ENCODE measurements around the gene MESP1. TPM values are rescaled to one million over a fixed set of nuclear protein-coding genes. Genes with fewer than 3 reads are reported as not detected.

Gene MESP1
- total and polyA plus RNA-seq, 2 of the 8 experiments (the other 6 are each of a cell fraction or from before 2014, with no cell fraction given), result 0.15 to 0.23 TPM

DNA sequence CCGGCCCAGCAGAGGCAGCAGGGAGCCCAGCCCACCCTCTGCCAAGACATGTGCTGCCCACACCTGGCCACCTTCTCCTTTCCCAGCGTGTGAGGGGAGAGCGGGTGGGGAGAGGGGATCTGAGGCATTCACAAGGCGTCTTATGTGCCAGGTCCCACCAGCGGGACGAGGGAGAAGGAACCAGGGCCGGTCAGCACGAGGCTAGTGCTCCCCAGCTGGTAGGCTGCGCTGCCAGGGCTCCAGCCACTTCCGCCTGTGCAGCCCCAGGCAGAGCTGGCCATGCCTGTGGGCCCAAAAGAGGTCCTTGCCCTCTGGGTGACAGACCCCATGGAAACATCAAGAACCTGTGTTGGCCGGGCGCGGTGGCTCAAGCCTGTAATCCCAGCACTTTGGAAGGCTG lies 5.9 kb downstream of the MESP1 start:
- Histone ChIP-seq H3K79me2 (ENCODE audit: control insufficient read depth in 1 of 2, insufficient read depth in 2 of 2, low read length in 2 of 2) (no peaks in the 10 kb centered on the region), H3K4me1 (replicated peaks in 1 of 4; ENCODE audit: control insufficient read depth in 3 of 4, insufficient read depth in 4 of 4, low read length in 3 of 4) (peaks cover 0 to 23% (median 17%) of the 10 kb centered on the region in 4 experiments; a peak in 6 of 7 replicates), H2BK20ac (ENCODE audit: low read length) (no peak overlapping the region), H3K4ac (replicated peaks; ENCODE audit: insufficient read length, low read depth, low read length) (no peak overlapping the region), H2AK5ac (ENCODE audit: low read depth, low read length) (no peak overlapping the region), H2BK12ac (ENCODE audit: low read depth, low read length) (no peak overlapping the region), H3K4me3 (ENCODE audit: extremely low read depth in 1 of 4, insufficient read depth in 2 of 4, low read depth in 3 of 4, low read length in 4 of 4) (no peak overlapping the region), H2AFZ (ENCODE audit: low read length) (no peak overlapping the region), H4K20me1 (replicated peaks in 1 of 2; ENCODE audit: control insufficient read depth in 1 of 2, insufficient read depth in 2 of 2, low read length in 2 of 2) (peaks cover 1 to 10% of the 10 kb centered on the region in 2 experiments), H4K8ac (ENCODE audit: extremely low read depth, insufficient read depth, low read length) (no peak overlapping the region), H2BK5ac (ENCODE audit: low read depth, low read length) (no peak overlapping the region), H3K23ac (ENCODE audit: insufficient read length) (no peak overlapping the region), H3K4me2 (ENCODE audit: insufficient read depth in 1 of 2, low read depth in 2 of 2, low read length in 2 of 2) (no peak overlapping the region), H3K27me3 (replicated peaks in 1 of 4; ENCODE audit: control insufficient read depth in 3 of 4, extremely low read depth in 1 of 4, insufficient read depth in 3 of 4, low read length in 3 of 4) (peaks cover 30 to 52% (median 50%) of the 10 kb centered on the region in 4 experiments), H3K18ac (ENCODE audit: extremely low read depth, low read length) (no peak overlapping the region), H3K36me3 (ENCODE audit: control insufficient read depth in 2 of 4, insufficient read depth in 4 of 4, low read length in 3 of 4) (no peaks in the 10 kb centered on the region), H2BK15ac (ENCODE audit: low read length) (no peak overlapping the region), H3K23me2 (ENCODE audit: low read depth, low read length) (peaks cover 22% of the 10 kb centered on the region; the same call in 1 of the 2 replicates), H3K9ac (replicated peaks in 1 of 4; ENCODE audit: extremely low read depth in 1 of 4, low read depth in 3 of 4, low read length in 3 of 4) (no peak overlapping the region), H4K91ac (replicated peaks; ENCODE audit: insufficient read length, low read length) (no peak overlapping the region), H2BK120ac (replicated peaks; ENCODE audit: low read depth, low read length) (no peak overlapping the region), H3K14ac (ENCODE audit: insufficient read length) (no peak overlapping the region), H4K5ac (ENCODE audit: insufficient read length, low read depth, low read length) (no peak overlapping the region), H3K79me1 (ENCODE audit: low read depth, low read length) (no peaks in the 10 kb centered on the region; the same call in none of the 2 replicates), H3K56ac (replicated peaks; ENCODE audit: insufficient read length, low read depth, low read length) (no peak overlapping the region), H3K27ac (ENCODE audit: low read depth, low read length) (no peak overlapping the region), H3K9me3 (ENCODE audit: insufficient read depth in 2 of 2, low read depth in 1 of 2, low read length in 1 of 2) (no peaks in the 10 kb centered on the region)
- ChIA-PET POLR2A (ENCODE audit: partially characterized antibody) (no interaction called here), CTCF (ENCODE audit: partially characterized antibody) (interaction anchor here (0.9 to 3.0 kb wide), 8 partner anchors 10 to 145 kb away, joined by 3 to 14 read pairs (median 4); no protein-coding TSS in a partner anchor)
- no peak for FAIRE-seq
- WGBS, 2 experiments (ENCODE audit: extremely low coverage in 1 of 2, insufficient coverage in 1 of 2, insufficient read length in 1 of 2, insufficient replicate concordance in 2 of 2, low coverage in 1 of 2, low lambda C conversion rate in 2 of 2, missing lambda C conversion rate in 1 of 2), result 72% methylated on average over 12 of the region's 13 CpGs; no CpG with 5 or more reads in 1 of the 2 experiments
- DNase-seq (ENCODE audit: low read depth in 1 of 2, low spot score in 2 of 2), result no peak
- no peak for TF ChIP-seq CEBPB (IDR thresholded peaks at IDR 0.05; ENCODE audit: low read depth, low read length)
- no peak for TF ChIP-seq TEAD4 (IDR thresholded peaks at IDR 0.05; ENCODE audit: low read depth, low read length)
- no peak for TF ChIP-seq POU5F1 (IDR thresholded peaks at IDR 0.05; ENCODE audit: low read depth, low read length)
- no peak for TF ChIP-seq TAF7 (optimal IDR thresholded peaks at IDR 0.05; ENCODE audit: borderline replicate concordance, low read depth, low read length)
- no peak for TF ChIP-seq TAF1 (IDR thresholded peaks at IDR 0.05; ENCODE audit: low read depth, low read length)
- no peak for TF ChIP-seq CHD2 (IDR thresholded peaks at IDR 0.05; ENCODE audit: low read length)
- no peak for TF ChIP-seq SP2 (IDR thresholded peaks at IDR 0.05; ENCODE audit: low read length)
- no peak for TF ChIP-seq SP4 (IDR thresholded peaks at IDR 0.05; ENCODE audit: low read length)
- no peak for TF ChIP-seq CBX8 (IDR thresholded peaks at IDR 0.05; ENCODE audit: borderline replicate concordance, low read depth, low read length)
- no peak for TF ChIP-seq KDM4A (IDR thresholded peaks at IDR 0.05; ENCODE audit: low read depth, low read length, severe bottlenecking)
- TF ChIP-seq GABPA (IDR thresholded peaks at IDR 0.05; ENCODE audit: borderline replicate concordance, insufficient read depth, low read length), result no peak
- no peak for TF ChIP-seq CBX5 (IDR thresholded peaks at IDR 0.05; ENCODE audit: low read depth, low read length)
